ENCODE data around the gene ADAMTS14.

Gene ADAMTS14

GRCh38 chr10:70705121-70705861 is 33.0 kb downstream of the ADAMTS14 start:
- FAIRE-seq (no peak), DNase-seq (ENCODE audit: insufficient read length) (no peak)

DNA sequence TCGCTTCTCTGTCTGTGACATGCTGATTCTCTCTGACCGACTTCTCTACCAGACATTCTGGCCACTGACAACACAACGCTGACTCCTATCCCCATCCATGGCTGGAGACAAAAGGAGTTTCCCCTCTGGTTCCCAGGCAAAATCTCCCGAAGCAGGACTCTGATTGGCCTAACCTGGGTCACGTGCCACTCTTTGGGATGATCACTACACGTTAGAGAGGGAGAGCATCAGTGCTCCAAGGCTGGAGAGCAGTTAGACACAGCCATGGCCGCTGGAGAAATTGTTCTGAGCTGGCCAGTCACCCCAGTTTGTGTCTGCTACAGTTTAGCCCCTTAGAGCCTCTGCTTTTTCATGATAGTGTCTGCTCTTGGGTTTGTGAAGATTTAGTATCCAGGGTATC is 38.9 kb downstream of the ADAMTS14 start:
- DNase-seq (ENCODE audit: insufficient read length) (no peak), FAIRE-seq (no peak)
- TF ChIP-seq TAF1 (IDR thresholded peaks at IDR 0.05; ENCODE audit: borderline replicate concordance, low read depth, low read length) (no peak), POLR2AphosphoS5 (IDR thresholded peaks at IDR 0.05; ENCODE audit: low read depth, low read length) (no peak), POLR2A (IDR thresholded peaks at IDR 0.05; ENCODE audit: low read depth, low read length) (no peak)

More at GRCh38 chr10:70705121-70705861, 33.0 kb downstream of the ADAMTS14 start:
- TF ChIP-seq POLR2A (IDR thresholded peaks at IDR 0.05; ENCODE audit: low read depth, low read length), result no peak
- no peak for TF ChIP-seq POLR2AphosphoS5 (IDR thresholded peaks at IDR 0.05; ENCODE audit: low read depth, low read length)
- no peak for TF ChIP-seq TAF1 (IDR thresholded peaks at IDR 0.05; ENCODE audit: borderline replicate concordance, low read depth, low read length)

- FAIRE-seq, result no peak
- TF ChIP-seq POLR2A (IDR thresholded peaks at IDR 0.05; ENCODE audit: low read depth, low read length) (no peak), POLR2AphosphoS5 (IDR thresholded peaks at IDR 0.05; ENCODE audit: low read depth, low read length) (no peak), TAF1 (IDR thresholded peaks at IDR 0.05; ENCODE audit: borderline replicate concordance, low read depth, low read length) (no peak)
Measured at GRCh38 chr10:70711911-70712310, 39.6 kb downstream of the ADAMTS14 start.

DNA sequence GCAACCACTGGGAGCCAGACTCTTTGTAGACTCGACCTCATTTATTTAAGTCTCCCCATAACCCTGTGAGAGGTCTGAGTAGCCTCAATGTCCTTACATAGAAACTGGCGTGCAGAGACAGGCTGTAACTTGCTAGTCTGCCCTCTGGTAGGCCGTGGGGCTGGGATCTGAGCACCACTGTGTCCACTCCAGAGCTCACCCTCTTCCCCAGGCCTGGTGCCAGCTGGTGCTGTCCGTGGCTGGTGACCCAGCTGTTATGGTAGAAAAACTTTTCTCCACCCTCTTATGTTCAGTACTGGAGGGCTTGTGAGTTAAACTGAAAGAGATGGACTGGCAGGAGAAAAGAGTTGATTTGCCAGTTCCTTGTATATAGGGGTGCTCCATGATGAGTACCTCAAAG is 41.9 kb downstream of the ADAMTS14 start:
- FAIRE-seq (no peak), DNase-seq (ENCODE audit: insufficient read length) (no peak)
- TF ChIP-seq TAF1 (IDR thresholded peaks at IDR 0.05; ENCODE audit: borderline replicate concordance, low read depth, low read length), result no peak
- no peak for TF ChIP-seq POLR2AphosphoS5 (IDR thresholded peaks at IDR 0.05; ENCODE audit: low read depth, low read length)
- no peak for TF ChIP-seq POLR2A (IDR thresholded peaks at IDR 0.05; ENCODE audit: low read depth, low read length)

More at GRCh38 chr10:70711911-70712310, 39.6 kb downstream of the ADAMTS14 start:
- no peak for DNase-seq (ENCODE audit: insufficient read length)

DNA sequence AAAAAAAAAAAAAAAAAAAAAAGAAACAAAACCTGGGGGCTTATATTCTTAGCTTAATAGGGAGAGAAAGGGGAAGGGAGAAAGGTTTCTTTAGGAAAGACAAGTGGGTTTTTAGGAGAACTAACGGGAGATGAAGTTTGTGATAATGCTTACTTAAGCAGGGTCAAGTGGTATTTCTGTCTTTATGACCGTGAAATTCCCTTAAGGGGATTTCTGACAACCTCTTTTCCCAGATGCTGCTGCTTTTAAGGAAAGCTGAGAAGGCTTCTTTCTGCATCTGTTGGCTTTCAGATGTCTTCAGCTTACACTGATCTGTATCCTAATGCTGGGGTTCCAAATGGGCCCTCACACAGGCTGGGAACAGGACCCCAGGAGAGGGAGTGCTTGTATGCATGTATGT is 42.6 kb downstream of the ADAMTS14 start:
- TF ChIP-seq TAF1 (IDR thresholded peaks at IDR 0.05; ENCODE audit: borderline replicate concordance, low read depth, low read length) (no peak), POLR2AphosphoS5 (IDR thresholded peaks at IDR 0.05; ENCODE audit: low read depth, low read length) (no peak), POLR2A (IDR thresholded peaks at IDR 0.05; ENCODE audit: low read depth, low read length) (no peak)
- DNase-seq (ENCODE audit: insufficient read length), result no peak
- FAIRE-seq, result no peak

DNA sequence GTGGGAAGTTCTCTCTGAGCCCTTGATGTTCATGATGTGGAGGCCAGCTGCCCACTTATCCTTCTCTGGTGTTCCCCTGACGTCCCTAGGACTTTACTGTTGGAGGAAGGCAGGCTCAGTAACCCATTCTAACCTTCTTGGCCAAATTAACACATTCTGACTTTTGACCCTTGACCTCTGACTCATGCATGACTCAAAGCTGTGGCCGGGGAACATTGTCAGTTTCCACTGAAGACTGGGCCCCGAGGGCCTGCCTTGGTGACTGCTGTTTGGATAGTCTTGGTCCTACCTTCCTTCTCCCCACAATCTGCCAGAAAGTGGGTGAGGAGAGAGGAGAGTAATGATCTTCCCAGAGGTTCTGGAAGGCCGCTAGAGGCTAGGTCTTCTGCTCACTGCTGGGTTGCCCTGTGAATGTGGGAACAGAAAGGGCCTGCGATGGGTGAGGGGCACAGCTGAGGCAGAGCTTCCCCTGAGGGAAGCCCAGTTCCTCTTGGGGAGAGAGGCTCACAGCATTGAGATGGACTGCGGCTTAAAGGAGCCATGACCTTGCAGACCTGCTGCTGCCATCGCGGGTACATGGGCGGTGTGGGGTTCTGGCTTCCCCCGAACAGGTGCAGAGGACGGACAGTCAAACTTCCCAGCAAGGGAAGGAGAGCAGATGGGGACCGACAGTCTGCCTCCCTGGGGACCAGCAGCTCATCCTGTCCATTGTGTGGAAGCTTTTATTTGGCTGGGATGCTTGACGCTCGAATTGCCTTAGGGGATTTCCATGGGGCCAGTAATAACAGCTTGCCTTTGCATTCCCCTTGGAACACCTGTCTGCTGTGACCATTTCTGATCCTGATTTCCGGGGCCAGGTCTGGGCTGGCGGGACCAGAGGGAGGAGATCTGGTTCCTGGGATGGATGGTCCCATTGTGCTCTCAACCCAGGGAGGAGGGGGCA is 43.8 kb downstream of the ADAMTS14 start:
- DNase-seq (ENCODE audit: insufficient read length), result no peak
- FAIRE-seq, result no peak
- no peak for TF ChIP-seq POLR2AphosphoS5 (IDR thresholded peaks at IDR 0.05; ENCODE audit: low read depth, low read length)

DNA sequence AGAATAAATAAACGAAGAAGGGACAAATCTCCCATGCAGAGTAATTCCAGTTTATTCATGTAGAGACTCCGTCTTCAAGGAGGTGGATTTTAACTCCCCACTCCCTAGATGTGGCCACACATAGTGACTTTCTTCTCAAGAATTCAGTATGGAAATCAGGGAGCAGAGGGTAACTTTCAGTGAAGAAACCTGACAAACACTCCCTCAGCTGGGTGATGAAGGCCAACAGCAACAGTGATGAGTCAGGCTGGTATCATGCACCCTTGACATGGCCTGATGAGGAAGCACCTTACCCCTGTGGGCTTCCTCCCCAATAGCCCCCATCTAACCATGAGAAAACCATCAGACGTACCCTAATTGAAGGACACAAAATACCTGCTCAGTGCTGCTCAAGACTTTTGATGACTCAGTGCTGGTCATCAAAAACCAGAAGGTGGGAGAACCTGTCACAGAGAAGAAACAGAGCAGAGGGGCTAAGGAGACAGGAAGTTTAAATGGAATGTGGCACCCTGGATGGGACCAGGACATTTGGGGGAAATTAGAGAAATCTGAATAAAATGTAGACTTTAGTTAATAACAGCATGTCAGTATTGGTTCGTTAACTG is 50.6 kb downstream of the ADAMTS14 start:
- no peak for TF ChIP-seq POLR2A (IDR thresholded peaks at IDR 0.05; ENCODE audit: low read depth, low read length)
- TF ChIP-seq POLR2AphosphoS5 (IDR thresholded peaks at IDR 0.05; ENCODE audit: low read depth, low read length), result no peak
- no peak for TF ChIP-seq TAF1 (IDR thresholded peaks at IDR 0.05; ENCODE audit: borderline replicate concordance, low read depth, low read length)
- FAIRE-seq (no peak), DNase-seq (ENCODE audit: insufficient read length) (no peak)

- no peak for DNase-seq (ENCODE audit: insufficient read length)
- no peak for FAIRE-seq
- TF ChIP-seq TAF1 (IDR thresholded peaks at IDR 0.05; ENCODE audit: borderline replicate concordance, low read depth, low read length) (no peak), POLR2AphosphoS5 (IDR thresholded peaks at IDR 0.05; ENCODE audit: low read depth, low read length) (no peak), POLR2A (IDR thresholded peaks at IDR 0.05; ENCODE audit: low read depth, low read length) (no peak)
Measured at GRCh38 chr10:70723771-70724170, 51.5 kb downstream of the ADAMTS14 start.

DNA sequence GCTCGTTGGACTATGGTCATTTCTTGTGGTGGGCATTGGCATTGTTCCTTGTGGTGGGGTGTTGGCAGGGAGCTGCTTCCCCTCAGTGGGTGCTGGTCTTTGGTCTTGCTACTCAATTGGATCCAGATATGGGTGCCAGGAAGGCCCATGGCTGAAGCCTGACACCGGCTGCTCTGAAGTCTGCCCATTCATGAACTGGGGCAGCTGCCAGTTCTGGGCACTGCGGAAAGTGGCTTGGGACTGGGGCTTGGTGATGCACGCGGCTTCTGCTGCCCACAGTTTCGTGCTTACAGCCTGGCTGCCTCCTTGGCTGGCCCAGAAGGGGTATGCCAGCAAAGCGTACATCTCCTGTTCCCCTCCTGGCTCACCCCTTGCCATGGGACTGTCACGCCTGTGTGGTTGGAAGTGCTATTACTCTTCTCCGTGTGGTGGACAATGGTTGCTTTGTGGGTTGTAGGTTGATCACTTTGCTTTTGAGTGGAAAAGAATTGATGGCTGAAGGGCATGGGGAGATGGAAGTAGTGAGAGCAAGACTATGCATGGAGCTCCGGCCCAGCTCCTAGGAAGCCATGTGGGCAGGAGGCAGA is 54.7 kb downstream of the ADAMTS14 start:
- FAIRE-seq, result no peak
- DNase-seq (ENCODE audit: insufficient read length), result no peak
- TF ChIP-seq TAF1 (IDR thresholded peaks at IDR 0.05; ENCODE audit: borderline replicate concordance, low read depth, low read length), result no peak
- TF ChIP-seq POLR2AphosphoS5 (IDR thresholded peaks at IDR 0.05; ENCODE audit: low read depth, low read length), result no peak
- TF ChIP-seq POLR2A (IDR thresholded peaks at IDR 0.05; ENCODE audit: low read depth, low read length), result no peak

DNA sequence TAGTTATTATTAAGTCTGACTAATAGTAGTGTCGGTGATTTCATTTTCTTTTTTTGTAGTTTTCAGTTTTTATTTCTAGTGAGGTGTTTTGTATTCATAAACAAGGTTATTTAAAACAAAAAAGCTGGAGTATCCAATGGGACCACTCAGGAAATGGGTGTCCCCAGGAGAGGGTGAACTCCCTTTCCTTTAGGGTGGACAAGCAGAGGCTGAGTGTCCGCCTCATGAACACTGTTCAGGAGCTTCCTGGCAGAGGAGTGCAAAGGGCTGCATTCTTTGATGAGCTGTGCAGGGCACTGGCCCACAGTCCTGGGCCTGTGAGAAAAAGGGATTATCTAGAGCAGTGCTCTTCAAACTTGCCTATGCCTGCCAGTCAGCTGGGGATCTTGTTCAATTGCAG is 56.0 kb downstream of the ADAMTS14 start:
- DNase-seq (ENCODE audit: insufficient read length) (no peak), FAIRE-seq (no peak)
- TF ChIP-seq TAF1 (IDR thresholded peaks at IDR 0.05; ENCODE audit: borderline replicate concordance, low read depth, low read length), result no peak
- TF ChIP-seq POLR2AphosphoS5 (IDR thresholded peaks at IDR 0.05; ENCODE audit: low read depth, low read length), result no peak
- TF ChIP-seq POLR2A (IDR thresholded peaks at IDR 0.05; ENCODE audit: low read depth, low read length), result no peak

DNA sequence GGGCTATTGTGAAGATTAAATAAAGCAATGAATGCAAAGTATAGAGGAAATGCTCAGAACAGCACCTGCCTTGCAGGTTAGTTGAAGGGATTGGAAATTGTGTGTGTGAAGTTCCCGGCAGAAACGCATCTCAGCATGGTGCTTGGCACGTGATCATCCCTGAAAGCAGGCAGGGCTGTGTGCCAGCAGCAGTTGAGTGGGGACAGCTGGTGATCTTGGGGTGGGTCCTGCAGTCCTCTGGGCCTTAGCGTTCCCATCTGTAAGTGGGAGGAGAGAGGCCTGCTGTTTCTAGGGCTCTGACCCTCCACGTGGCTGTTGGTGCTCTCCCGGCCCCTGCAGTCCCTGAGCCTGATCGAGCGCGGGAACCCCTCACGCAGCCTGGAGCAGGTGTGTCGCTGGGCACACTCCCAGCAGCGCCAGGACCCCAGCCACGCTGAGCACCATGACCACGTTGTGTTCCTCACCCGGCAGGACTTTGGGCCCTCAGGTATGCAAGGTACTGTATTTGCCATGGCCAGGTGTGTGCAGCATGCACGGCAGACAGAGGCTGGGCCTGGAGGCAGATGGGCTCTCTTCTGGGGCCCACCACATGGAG is 57.6 kb downstream of the ADAMTS14 start:
- TF ChIP-seq POLR2AphosphoS5 (IDR thresholded peaks at IDR 0.05; ENCODE audit: low read depth, low read length), result no peak
- no peak for TF ChIP-seq TAF1 (IDR thresholded peaks at IDR 0.05; ENCODE audit: borderline replicate concordance, low read depth, low read length)
- no peak for TF ChIP-seq POLR2A (IDR thresholded peaks at IDR 0.05; ENCODE audit: low read depth, low read length)
- FAIRE-seq (no peak), DNase-seq (ENCODE audit: insufficient read length) (no peak)

Data from GM12892 (cell line).